ENCODE data around the gene PCNA.

DNA sequence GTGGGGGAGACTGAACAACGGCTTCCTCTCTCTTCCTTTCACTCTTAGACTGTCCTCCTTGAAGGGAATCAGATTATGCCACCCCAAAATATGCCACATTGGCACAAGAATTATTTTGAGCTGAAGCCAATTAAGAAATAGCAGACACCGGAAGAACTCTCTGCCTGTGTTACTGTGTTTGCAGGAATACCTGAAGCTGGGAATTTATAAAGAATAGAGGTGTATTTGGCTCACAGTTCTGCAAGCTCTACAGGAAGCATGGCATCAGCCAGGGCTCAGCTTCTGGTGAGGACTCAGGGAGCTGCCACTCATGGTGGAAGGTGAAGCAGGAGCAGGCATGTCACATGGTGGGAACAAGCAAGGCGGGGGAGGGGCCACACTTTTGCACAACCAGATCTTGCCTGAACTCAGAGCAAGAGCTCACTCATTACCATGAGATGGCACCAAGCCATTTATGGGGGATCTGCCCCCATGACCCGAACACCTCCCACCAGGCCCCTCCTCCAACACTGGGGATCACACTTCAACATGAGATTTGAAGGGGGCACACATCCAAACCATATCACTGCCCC lies 46.0 kb downstream of the PCNA start:
- TF ChIP-seq POLR2AphosphoS5 (IDR thresholded peaks at IDR 0.05) (no peak), CTCF (IDR thresholded peaks at IDR 0.05) (no peak), EP300 (IDR thresholded peaks at IDR 0.05) (no peak), POLR2A (IDR thresholded peaks at IDR 0.05) (no peak)

Data from stomach (tissue), 4 donors.